Measurements from ENCODE around the gene HIVEP2.

The HIVEP2 gene

DNA sequence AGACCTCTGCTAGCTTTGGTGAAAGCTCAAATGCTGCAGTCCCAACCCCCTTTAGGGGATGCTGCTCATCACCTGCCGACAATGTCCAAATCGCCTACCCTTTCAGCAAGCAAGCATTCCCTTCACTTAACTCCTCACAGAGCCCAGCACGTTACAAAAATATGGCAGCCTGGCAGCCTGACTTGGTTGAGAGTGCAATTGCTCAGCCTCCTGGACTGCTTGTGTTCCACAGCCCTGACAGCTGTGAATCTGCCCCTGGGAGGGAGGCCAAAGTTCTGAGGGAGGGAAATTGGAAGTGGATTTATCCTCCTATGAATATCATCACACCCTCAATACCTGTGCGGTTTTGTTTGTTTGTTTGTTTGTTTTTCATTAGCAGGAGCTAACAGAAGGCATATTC, 231.0 kb downstream of the HIVEP2 start:
- TF ChIP-seq, protein P1, sequence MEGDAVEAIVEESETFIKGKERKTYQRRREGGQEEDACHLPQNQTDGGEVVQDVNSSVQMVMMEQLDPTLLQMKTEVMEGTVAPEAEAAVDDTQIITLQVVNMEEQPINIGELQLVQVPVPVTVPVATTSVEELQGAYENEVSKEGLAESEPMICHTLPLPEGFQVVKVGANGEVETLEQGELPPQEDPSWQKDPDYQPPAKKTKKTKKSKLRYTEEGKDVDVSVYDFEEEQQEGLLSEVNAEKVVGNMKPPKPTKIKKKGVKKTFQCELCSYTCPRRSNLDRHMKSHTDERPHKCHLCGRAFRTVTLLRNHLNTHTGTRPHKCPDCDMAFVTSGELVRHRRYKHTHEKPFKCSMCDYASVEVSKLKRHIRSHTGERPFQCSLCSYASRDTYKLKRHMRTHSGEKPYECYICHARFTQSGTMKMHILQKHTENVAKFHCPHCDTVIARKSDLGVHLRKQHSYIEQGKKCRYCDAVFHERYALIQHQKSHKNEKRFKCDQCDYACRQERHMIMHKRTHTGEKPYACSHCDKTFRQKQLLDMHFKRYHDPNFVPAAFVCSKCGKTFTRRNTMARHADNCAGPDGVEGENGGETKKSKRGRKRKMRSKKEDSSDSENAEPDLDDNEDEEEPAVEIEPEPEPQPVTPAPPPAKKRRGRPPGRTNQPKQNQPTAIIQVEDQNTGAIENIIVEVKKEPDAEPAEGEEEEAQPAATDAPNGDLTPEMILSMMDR (IDR thresholded peaks at IDR 0.05; ENCODE audit: insufficient read depth, low read depth, low read length, missing control alignments) = no peak
- H3K4me3 ChIP-seq (ENCODE audit: low read length) = no peak overlapping the region
- DNase-seq (ENCODE audit: low read depth) = no peak

DNA sequence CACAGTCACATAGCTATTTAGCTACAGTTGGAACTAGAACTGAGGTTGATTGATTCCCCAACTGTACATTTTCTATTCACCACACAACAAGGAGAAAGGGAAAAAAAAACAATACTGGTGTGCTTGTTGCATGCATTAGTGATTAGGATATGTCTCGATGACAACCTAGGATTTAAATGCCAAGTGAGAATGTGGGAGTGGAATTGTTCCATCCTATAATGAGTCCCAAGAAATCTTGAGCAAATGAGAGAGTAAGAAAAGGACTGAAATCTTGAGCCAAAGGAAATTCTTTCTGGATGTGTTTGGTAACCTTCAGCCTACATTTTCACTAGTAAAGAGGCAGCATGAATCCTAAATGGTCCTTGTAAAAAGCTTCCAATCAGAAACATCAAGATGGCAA, 232.7 kb downstream of the HIVEP2 start:
- no peak for DNase-seq (ENCODE audit: low read depth)
- TF ChIP-seq, protein P1 (IDR thresholded peaks at IDR 0.05; ENCODE audit: insufficient read depth, low read depth, low read length, missing control alignments) = no peak
- no peak overlapping the region for H3K4me3 ChIP-seq (ENCODE audit: low read length)

DNA sequence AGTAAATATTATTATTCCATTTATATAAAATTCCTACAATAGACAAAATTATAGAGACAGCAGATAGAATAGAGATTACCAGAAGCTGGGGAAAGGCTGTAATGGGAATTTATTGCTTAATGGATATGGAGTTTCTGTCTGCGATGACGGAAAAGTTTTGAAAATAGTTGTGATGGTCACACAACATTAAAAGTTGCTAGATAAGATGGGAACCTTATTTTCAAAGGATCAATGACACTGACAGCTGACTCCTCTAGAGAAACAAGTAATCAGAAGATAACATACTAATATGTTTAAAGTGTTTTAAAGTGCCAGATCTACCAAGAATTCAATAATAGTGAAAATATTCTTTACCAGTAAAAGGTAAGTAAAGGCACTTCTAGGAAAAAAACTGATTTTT, 236.3 kb downstream of the HIVEP2 start:
- no peak for DNase-seq (ENCODE audit: low read depth)
- TF ChIP-seq, protein P1 (IDR thresholded peaks at IDR 0.05; ENCODE audit: insufficient read depth, low read depth, low read length, missing control alignments) = no peak
- H3K4me3 ChIP-seq (ENCODE audit: low read length) = no peak overlapping the region

DNA sequence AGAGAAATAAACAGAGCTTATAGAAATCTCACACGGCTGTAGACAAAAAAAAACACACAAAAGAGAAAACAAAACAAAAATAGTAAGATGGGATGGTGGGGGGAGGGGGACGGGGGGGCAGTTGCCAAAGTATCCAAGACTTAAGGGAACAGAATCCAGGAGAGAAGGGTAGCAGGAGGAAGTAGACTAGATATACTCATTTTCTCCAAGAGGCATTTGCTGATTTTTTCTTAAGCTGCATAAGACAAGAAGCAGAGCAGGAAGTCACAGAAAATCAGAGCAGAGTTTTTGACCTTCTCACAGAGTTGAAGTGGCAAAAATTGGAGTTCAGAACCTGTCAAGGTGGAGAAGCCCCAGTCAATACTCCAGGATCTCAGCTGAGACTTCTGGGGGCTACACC, 237.7 kb downstream of the HIVEP2 start:
- no peak for DNase-seq (ENCODE audit: low read depth)
- TF ChIP-seq, protein P1 (IDR thresholded peaks at IDR 0.05; ENCODE audit: insufficient read depth, low read depth, low read length, missing control alignments) = no peak
- H3K4me3 ChIP-seq (ENCODE audit: low read length) = no peak overlapping the region

DNA sequence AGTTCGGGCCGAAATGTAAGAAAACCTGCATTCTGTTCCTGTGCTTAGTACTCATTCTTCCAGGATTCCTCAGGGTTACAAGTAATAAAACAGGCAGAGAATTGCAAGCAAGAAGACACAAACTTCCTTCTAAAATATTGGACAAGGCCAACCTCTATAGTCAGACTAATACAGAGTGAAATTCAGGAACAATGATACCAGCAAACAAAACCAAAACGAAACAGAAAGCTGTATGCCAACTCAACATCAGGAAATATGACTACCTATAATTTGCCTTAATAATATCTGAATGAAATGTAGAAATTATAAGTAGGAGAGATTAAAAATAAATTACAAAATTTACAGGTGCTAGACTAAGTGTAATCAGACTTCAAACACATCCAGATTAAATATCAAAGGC, 238.8 kb downstream of the HIVEP2 start:
- DNase-seq (ENCODE audit: low read depth) = no peak
- TF ChIP-seq, protein P1 (IDR thresholded peaks at IDR 0.05; ENCODE audit: insufficient read depth, low read depth, low read length, missing control alignments) = no peak
- no peak overlapping the region for H3K4me3 ChIP-seq (ENCODE audit: low read length)

DNA sequence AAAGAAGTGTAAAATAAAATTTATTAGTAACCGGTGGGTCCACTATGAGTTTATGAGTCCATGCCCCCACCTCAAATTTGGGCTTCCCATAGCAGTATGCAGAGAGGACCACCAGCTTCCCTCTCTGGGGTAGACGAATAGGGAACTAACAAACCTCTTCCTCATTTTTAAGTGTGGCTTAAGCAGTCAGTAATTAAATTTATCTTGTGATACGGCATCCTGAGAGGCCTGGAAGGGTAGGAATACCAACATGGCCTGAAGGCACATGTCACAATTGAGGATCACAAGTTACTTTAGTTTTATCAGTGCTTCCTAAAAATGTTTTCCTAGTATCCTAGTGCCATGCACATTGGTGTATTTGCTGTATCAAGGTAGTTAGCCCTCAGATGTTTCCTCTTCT, 239.9 kb downstream of the HIVEP2 start:
- no peak overlapping the region for H3K4me3 ChIP-seq (ENCODE audit: low read length)
- TF ChIP-seq, protein P1 (IDR thresholded peaks at IDR 0.05; ENCODE audit: insufficient read depth, low read depth, low read length, missing control alignments) = no peak
- DNase-seq (ENCODE audit: low read depth) = no peak
